OCI-LY7 (cell line): ENCODE results near the gene ST3GAL3.

Experiments used
- CTCF ChIP-seq: fragments of 200-600 bp; sonication (generic); conservative IDR thresholded peaks from 2 replicates; pipeline ENCODE4 v1.5.1; 2014; ENCODE audit warnings: mild to moderate bottlenecking, antibody characterized with exemption, low read length, moderate library complexity, mixed read lengths
- EZH2phosphoT487 ChIP-seq: fragments of 200-600 bp; sonication (generic); IDR thresholded peaks from 2 replicates; pipeline ENCODE4 v1.6.1; 2018; ENCODE audit warnings: low read depth, borderline replicate concordance, mild to moderate bottlenecking, mixed run types, antibody characterized with exemption, low read length, moderate library complexity, mixed read lengths

- TF ChIP-seq CTCF (no peak), EZH2phosphoT487 (no peak)
These were observed 258.0 kb downstream of the ST3GAL3 start for GRCh38 chr1:43965316-43965715.
